Fibroblast of lung (primary cell): ENCODE results near the gene FRMD4A. TPM values are rescaled to one million over a fixed set of nuclear protein-coding genes. Genes with fewer than 3 reads are reported as not detected.

ENCODE experiments used
- DNase-seq, 2 donors: peaks; one replicate each; pipeline versions ENCODE4 v3.0.0 to v3.0.0-alpha.2; 2010; ENCODE audit warnings: low read depth in 2 of 2
- H2AFZ ChIP-seq: 2 replicates; pipeline ENCODE4 v1.5.1; 2012; ENCODE audit warnings: low read length, control low read depth, inconsistent platforms
- H3K27ac ChIP-seq: 2 replicates; pipeline ENCODE4 v1.5.1; 2011; ENCODE audit warnings: low read length, control low read depth; ENCODE audit not compliant: insufficient read depth
- H3K27me3 ChIP-seq: 2 replicates; pipeline ENCODE4 v1.5.1; 2011; ENCODE audit warnings: mild to moderate bottlenecking, low read length; ENCODE audit not compliant: control insufficient read depth, insufficient read depth
- H3K36me3 ChIP-seq: 2 replicates; pipeline ENCODE4 v1.5.1; 2011; ENCODE audit warnings: low read length; ENCODE audit not compliant: control insufficient read depth, insufficient read depth
- H3K4me1 ChIP-seq: 2 replicates; pipeline ENCODE4 v1.5.1; 2011; ENCODE audit warnings: low read length; ENCODE audit not compliant: control insufficient read depth, insufficient read depth; ENCODE audit errors: extremely low read depth
- H3K4me2 ChIP-seq: 2 replicates; pipeline ENCODE4 v1.5.1; 2011; ENCODE audit warnings: low read length, control low read depth; ENCODE audit not compliant: insufficient read depth; ENCODE audit errors: extremely low read depth
- H3K4me3 ChIP-seq, 4 experiments: fragments of 200-600 bp in 1 of 4; sonication (generic) in 1 of 4; replicated peaks in 1 of 4; 2 replicates each; pipeline ENCODE4 v1.5.1; 2011 to 2016; ENCODE audit warnings: low read length in 4 of 4, low read depth in 3 of 4, mild to moderate bottlenecking in 3 of 4, control low read depth in 2 of 4, inconsistent platforms in 1 of 4, mixed read lengths in 1 of 4; ENCODE audit not compliant: insufficient read depth in 1 of 4; ENCODE audit errors: control extremely low read depth in 1 of 4
- H3K79me2 ChIP-seq: 2 replicates; pipeline ENCODE4 v1.5.1; 2012; ENCODE audit warnings: mild to moderate bottlenecking, low read length, inconsistent platforms; ENCODE audit not compliant: control insufficient read depth, insufficient read depth
- H3K9ac ChIP-seq: 2 replicates; pipeline ENCODE4 v1.5.1; 2011; ENCODE audit warnings: mild to moderate bottlenecking, low read length, control low read depth; ENCODE audit not compliant: insufficient read depth
- H3K9me3 ChIP-seq: 2 replicates; pipeline ENCODE4 v1.5.1; 2012; ENCODE audit warnings: low read depth, low read length; ENCODE audit not compliant: control insufficient read depth, insufficient read depth
- H4K20me1 ChIP-seq: 2 replicates; pipeline ENCODE4 v1.5.1; 2011; ENCODE audit warnings: low read length; ENCODE audit not compliant: control insufficient read depth, insufficient read depth; ENCODE audit errors: extremely low read depth
- EZH2 ChIP-seq: IDR thresholded peaks from 2 replicates; pipeline ENCODE4 v1.5.1; 2012; ENCODE audit warnings: low read length, control low read depth, mild to moderate bottlenecking; ENCODE audit errors: missing control alignments
- polyA plus RNA-seq, 2 donors: library from polyadenylated mRNA; depleted of rRNA in 1 of 2; stranded (reverse) in 1 of 2; unstranded in 1 of 2; fragments of >200 nt; gene quantifications; 2 replicates each; pipeline ENCODE4 v1.2.1, GENCODE V29; 2011 to 2012; ENCODE audit warnings: missing spikeins in 1 of 2
- total RNA-seq: library from RNA; depleted of rRNA; stranded (reverse); fragments of >200 nt; gene quantifications from 2 replicates; pipeline ENCODE4 v1.2.1, GENCODE V29; 2014
- TF ChIP-seq, protein P1 (sequence below), 2 donors: IDR thresholded peaks in 1 of 2; conservative IDR thresholded peaks in 1 of 2; 1 replicate in 1 of 2; 2 replicates in 1 of 2; pipeline ENCODE4 v1.5.1; 2011 to 2012; ENCODE audit warnings: low read length in 2 of 2, control low read depth in 1 of 2, inconsistent platforms in 1 of 2, low read depth in 1 of 2, mild to moderate bottlenecking in 1 of 2

Gene FRMD4A
- total and polyA plus RNA-seq, 2 donors (not counting 1 experiment from before 2014, with no cell fraction given) = 26.9 to 63.6 TPM

DNA sequence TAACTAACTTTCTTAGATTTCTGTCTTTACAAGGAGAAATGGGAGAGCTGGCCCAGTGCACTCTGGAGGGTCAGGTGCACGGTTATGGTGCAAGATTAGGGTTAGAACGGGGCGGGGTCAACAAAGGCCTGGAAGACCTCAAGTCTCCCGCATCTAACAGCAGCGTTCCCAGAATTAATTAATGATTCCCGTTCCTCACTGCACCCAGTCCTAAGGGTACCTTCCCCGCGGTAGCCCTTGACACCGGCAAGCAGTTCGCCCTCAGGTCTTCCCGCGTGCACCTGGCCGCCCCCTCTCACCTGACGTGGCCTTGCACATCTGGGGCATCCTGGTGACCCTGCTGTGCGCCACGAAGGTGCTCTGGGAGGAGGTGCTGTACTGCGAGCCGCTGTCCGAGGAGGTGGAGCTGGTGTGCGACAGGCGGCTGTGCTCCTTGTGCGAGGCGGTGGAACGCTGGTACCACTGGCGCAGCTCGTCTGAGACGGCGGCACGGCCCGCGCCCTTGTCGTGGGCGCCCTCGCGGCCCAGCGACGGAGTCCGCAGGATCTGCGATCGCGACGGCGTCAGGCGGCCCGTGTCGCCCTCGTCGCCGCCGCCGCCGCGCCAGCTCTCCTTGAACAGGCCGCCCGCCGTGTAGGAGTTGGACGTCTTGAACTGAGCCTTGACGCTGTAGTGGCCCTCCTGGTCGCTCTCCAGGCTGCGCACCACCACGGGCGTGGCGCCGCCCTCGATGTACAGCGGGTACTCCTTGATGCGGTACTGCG, 674.2 kb downstream of the FRMD4A start:
- H3K27ac ChIP-seq = no peak overlapping the region
- TF ChIP-seq EZH2 = no peak
- TF ChIP-seq, protein P1, sequence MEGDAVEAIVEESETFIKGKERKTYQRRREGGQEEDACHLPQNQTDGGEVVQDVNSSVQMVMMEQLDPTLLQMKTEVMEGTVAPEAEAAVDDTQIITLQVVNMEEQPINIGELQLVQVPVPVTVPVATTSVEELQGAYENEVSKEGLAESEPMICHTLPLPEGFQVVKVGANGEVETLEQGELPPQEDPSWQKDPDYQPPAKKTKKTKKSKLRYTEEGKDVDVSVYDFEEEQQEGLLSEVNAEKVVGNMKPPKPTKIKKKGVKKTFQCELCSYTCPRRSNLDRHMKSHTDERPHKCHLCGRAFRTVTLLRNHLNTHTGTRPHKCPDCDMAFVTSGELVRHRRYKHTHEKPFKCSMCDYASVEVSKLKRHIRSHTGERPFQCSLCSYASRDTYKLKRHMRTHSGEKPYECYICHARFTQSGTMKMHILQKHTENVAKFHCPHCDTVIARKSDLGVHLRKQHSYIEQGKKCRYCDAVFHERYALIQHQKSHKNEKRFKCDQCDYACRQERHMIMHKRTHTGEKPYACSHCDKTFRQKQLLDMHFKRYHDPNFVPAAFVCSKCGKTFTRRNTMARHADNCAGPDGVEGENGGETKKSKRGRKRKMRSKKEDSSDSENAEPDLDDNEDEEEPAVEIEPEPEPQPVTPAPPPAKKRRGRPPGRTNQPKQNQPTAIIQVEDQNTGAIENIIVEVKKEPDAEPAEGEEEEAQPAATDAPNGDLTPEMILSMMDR (conservative IDR thresholded peaks at IDR 0.05 in 1 of 2, IDR thresholded peaks at IDR 0.05 in 1 of 2; ENCODE audit: low read depth in 1 of 2, low read length in 2 of 2) = no peak

DNA sequence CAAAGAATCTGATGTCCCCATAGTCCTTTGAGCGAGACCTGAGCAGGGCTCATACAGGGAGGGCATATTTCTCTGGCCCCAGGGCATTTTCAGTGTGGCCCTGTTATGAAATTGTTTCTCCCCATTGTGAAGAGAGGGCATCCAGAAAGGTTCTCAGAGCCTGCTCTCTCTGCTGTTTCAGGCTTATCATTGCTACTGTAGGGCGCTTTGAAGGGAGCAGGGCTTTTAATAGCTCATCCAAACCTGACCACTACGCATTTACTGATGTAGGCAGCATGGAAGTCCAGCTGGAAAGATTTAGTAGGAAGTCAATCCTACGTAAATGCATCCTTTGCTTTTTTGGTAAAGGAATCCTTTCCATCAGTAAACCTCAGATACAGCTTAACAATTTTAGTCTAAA, 675.9 kb downstream of the FRMD4A start:
- Histone ChIP-seq H3K9ac (no peak overlapping the region), H3K27ac (no peak overlapping the region), H3K79me2 (peaks cover 2% of the 10 kb centered on the region), H2AFZ (no peak overlapping the region), H3K9me3 (no peaks in the 10 kb centered on the region), H4K20me1 (no peaks in the 10 kb centered on the region), H3K4me3 (no peak overlapping the region), H3K36me3 (peaks cover 45% of the 10 kb centered on the region), H3K4me2 (no peak overlapping the region), H3K27me3 (no peaks in the 10 kb centered on the region), H3K4me1 (peaks cover 10% of the 10 kb centered on the region)
- TF ChIP-seq, protein P1 (conservative IDR thresholded peaks at IDR 0.05 in 1 of 2, IDR thresholded peaks at IDR 0.05 in 1 of 2; ENCODE audit: low read depth in 1 of 2, low read length in 2 of 2) = no peak
- no peak for TF ChIP-seq EZH2
- no peak for DNase-seq

More for the DNA sequence above, 674.2 kb downstream of the FRMD4A start:
- no peaks in the 10 kb centered on the region for H4K20me1 ChIP-seq
- H3K4me3 ChIP-seq = no peak overlapping the region
- no peaks in the 10 kb centered on the region for H3K27me3 ChIP-seq
- H3K9me3 ChIP-seq = no peaks in the 10 kb centered on the region
- no peak overlapping the region for H3K4me2 ChIP-seq
- no peak overlapping the region for H3K9ac ChIP-seq
- H3K4me1 ChIP-seq = peaks cover 22% of the 10 kb centered on the region
- H3K36me3 ChIP-seq = peaks cover 43% of the 10 kb centered on the region
- no peak for DNase-seq
- H2AFZ ChIP-seq = no peak overlapping the region
- H3K79me2 ChIP-seq = peaks cover 2% of the 10 kb centered on the region

DNA sequence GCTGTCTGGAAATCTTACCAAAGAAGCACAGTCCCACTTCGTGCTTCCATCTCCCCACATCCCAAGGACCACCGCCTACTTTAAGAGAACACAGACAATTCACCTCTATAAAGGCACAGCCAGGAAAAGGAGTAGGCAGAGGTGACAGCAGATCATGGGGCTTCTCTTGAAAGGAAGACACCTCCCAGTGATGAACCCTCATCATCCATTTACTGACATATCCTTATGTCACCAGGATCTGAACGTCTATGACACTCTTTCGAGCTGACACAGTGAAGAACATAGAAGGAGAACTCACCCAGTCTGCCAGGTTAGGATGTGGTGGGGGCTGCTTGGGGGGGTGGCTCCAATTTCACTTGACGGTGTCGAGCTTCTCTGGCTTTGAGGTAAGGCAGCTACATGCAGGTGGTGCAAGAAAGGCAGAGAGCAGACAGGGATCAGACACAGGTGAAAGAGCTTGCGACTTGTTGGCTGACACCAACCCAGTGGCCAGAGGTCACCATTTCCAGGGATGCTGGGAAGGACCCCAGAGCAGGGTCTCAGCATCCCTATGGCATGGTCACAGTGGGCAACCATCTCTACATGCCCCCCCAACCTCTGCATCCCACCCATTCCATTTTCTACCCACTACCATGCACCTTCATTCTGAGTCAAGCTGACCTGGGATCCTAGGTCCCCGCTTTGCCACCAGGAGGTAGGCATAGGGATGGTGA, 676.5 kb downstream of the FRMD4A start:
- peaks cover 42% of the 10 kb centered on the region for H3K36me3 ChIP-seq
- H4K20me1 ChIP-seq = no peaks in the 10 kb centered on the region
- H3K27me3 ChIP-seq = no peaks in the 10 kb centered on the region
- H3K79me2 ChIP-seq = peaks cover 2% of the 10 kb centered on the region
- DNase-seq = no peak
- H3K4me3 ChIP-seq = no peak overlapping the region
- no peak for TF ChIP-seq EZH2
- TF ChIP-seq, protein P1 (conservative IDR thresholded peaks at IDR 0.05 in 1 of 2, IDR thresholded peaks at IDR 0.05 in 1 of 2; ENCODE audit: low read depth in 1 of 2, low read length in 2 of 2) = no peak
- H3K9me3 ChIP-seq = no peaks in the 10 kb centered on the region
- no peak overlapping the region for H2AFZ ChIP-seq
- H3K4me2 ChIP-seq = no peak overlapping the region
- H3K27ac ChIP-seq = no peak overlapping the region
- no peak overlapping the region for H3K9ac ChIP-seq
- H3K4me1 ChIP-seq = peaks cover 5% of the 10 kb centered on the region
